NCI-H1417 (cell line): ENCODE data around the gene WIZ.
"Not testable (repeated sequence)": the region's sequence is repeated elsewhere in the genome, so short reads cannot be mapped to it uniquely, and the experiment has no call there.

Source experiments
- DNase-seq, 3 experiments: peaks; one replicate each; lab custom pipeline; 2025; lab: John Stamatoyannopoulos, UW

Gene WIZ

GRCh38 chr19:15449620-15450527 lies at the start of gene WIZ:
Gene WIZ (minus strand): TSS chr19:15449956. CDS start chr19:15448307, 1,649 bp downstream.
- DNase-seq, result peak; percentile 54 to 82 (median 76)

GRCh38 chr19:15498910-15499309 lies 49.2 kb upstream of the WIZ start:
- no peak for DNase-seq

- no peak for DNase-seq
These were observed 48.6 kb upstream of the WIZ start for GRCh38 chr19:15498156-15498858.

GRCh38 chr19:15495151-15495550 lies 45.4 kb upstream of the WIZ start:
- no peak for DNase-seq

GRCh38 chr19:15488489-15489226 lies 38.9 kb upstream of the WIZ start:
- no peak for DNase-seq

GRCh38 chr19:15487038-15487437 lies 37.3 kb upstream of the WIZ start:
- DNase-seq, result no peak

GRCh38 chr19:15485768-15486167 lies 36.0 kb upstream of the WIZ start:
- not testable (repeated sequence) for DNase-seq

GRCh38 chr19:15480996-15481395 lies 31.2 kb upstream of the WIZ start:
- DNase-seq, result not testable (repeated sequence)

GRCh38 chr19:15479391-15480345 lies 29.9 kb upstream of the WIZ start, which contains the start of gene PGLYRP2:
Gene PGLYRP2 (minus strand): TSS chr19:15479501. CDS start chr19:15479371, 130 bp downstream.
- no peak for DNase-seq

- DNase-seq, result no peak
These were observed 26.6 kb upstream of the WIZ start for GRCh38 chr19:15476325-15476724.

GRCh38 chr19:15475611-15476010 lies 25.9 kb upstream of the WIZ start:
- DNase-seq, result no peak

- no peak for DNase-seq
These were observed 25.4 kb upstream of the WIZ start for GRCh38 chr19:15475169-15475568.

- DNase-seq, result not testable (repeated sequence)
These were observed 24.1 kb upstream of the WIZ start for GRCh38 chr19:15473821-15474220.

- DNase-seq, result no peak
These were observed 21.9 kb upstream of the WIZ start for GRCh38 chr19:15471639-15472101.

GRCh38 chr19:15469513-15470297 lies 19.9 kb upstream of the WIZ start:
- DNase-seq, result no peak

- no peak for DNase-seq
These were observed 19.1 kb upstream of the WIZ start for GRCh38 chr19:15468675-15469512.

GRCh38 chr19:15467734-15468214 lies 18.0 kb upstream of the WIZ start:
- no peak for DNase-seq

- no peak for DNase-seq
These were observed 17.3 kb upstream of the WIZ start for GRCh38 chr19:15466851-15467733.
